ENCODE measurements around the gene MYO7A.

MYO7A gene

GRCh38 chr11:77142091-77142975 is 14.3 kb downstream of the MYO7A start:
- TF ChIP-seq, protein P1, sequence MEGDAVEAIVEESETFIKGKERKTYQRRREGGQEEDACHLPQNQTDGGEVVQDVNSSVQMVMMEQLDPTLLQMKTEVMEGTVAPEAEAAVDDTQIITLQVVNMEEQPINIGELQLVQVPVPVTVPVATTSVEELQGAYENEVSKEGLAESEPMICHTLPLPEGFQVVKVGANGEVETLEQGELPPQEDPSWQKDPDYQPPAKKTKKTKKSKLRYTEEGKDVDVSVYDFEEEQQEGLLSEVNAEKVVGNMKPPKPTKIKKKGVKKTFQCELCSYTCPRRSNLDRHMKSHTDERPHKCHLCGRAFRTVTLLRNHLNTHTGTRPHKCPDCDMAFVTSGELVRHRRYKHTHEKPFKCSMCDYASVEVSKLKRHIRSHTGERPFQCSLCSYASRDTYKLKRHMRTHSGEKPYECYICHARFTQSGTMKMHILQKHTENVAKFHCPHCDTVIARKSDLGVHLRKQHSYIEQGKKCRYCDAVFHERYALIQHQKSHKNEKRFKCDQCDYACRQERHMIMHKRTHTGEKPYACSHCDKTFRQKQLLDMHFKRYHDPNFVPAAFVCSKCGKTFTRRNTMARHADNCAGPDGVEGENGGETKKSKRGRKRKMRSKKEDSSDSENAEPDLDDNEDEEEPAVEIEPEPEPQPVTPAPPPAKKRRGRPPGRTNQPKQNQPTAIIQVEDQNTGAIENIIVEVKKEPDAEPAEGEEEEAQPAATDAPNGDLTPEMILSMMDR (conservative IDR thresholded peaks at IDR 0.05; ENCODE audit: low read length): no peak
- no peak for DNase-seq (ENCODE audit: low read depth)

GRCh38 chr11:77143405-77144020 is 15.5 kb downstream of the MYO7A start:
- H3K4me3 ChIP-seq (ENCODE audit: low read length): no peak overlapping the region
- TF ChIP-seq, protein P1 (conservative IDR thresholded peaks at IDR 0.05; ENCODE audit: low read length): no peak
- no peak for DNase-seq (ENCODE audit: low read depth)

More at GRCh38 chr11:77142091-77142975, 14.3 kb downstream of the MYO7A start:
- no peak overlapping the region for H3K4me3 ChIP-seq (ENCODE audit: low read length)

- DNase-seq (ENCODE audit: low read depth): no peak
- TF ChIP-seq, protein P1 (conservative IDR thresholded peaks at IDR 0.05; ENCODE audit: low read length): no peak
- H3K4me3 ChIP-seq (ENCODE audit: low read length): no peak overlapping the region
These were observed 16.3 kb downstream of the MYO7A start for GRCh38 chr11:77144196-77144856.

DNA sequence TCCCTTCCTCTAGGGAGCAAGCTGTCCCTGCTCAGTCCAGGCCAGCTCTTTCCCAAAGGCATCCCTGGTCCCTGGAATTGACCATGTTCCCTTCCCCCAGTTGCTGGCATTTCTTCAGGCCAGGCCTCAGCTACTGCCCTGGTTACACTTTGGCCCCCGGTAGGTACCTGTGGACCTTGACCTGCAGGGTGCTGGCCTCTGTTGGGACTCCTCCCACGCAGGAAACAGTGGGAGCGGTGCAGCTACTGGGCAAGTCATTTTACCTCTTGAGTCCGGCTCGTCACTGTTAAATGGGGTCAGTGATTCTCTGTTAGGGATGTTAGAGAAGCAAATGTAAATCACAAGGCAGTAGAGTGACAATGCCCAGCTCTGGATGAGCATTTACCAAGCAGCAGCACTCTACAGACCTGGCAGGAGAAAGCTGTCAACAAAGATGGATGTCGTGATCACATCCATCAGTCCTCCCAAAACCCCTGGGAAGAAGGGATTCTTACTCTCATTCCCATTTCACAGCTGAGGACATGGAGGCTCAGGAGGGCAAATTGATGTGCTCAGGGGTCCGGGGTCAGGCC is 16.9 kb downstream of the MYO7A start:
- TF ChIP-seq, protein P1 (conservative IDR thresholded peaks at IDR 0.05; ENCODE audit: low read length): no peak
- H3K4me3 ChIP-seq (ENCODE audit: low read length): no peak overlapping the region
- no peak for DNase-seq (ENCODE audit: low read depth)

DNA sequence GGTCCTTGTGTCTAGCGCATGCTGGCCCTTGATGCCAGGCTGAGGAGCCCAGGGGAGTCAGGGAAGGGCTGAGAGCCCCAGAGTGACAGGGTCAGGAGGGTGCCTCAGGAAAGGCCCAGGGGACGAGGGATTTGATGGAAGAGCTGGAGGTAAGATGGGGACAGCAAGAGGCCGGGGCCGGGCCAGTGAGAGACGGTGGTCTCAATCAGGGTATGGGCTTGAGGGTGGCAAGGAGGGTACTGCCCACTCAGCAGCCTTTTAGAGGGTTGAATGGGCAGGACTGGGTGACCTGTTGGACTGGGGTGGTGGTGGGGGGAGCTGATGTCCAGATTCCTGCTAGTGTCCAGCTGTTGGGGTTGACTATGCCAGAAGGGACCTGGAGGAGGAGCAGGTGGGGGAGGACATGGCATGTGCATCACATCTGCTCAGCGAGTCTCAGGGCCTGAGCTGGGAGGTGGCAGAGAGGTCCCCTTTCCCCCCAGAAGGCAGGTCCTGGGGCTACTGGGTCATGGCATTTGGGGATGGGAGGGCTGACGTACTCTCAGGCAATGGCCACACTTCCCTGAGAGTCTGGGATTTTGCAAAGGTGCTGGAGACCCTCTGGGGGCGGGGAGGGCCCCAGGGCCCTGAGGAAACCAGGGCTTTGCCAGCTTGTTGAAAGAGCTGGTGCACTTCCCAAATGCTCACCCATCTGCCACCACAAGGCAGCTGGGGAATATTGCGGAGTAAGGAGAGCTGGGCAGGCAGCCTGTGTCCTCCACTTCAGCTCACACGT is 18.4 kb downstream of the MYO7A start:
- TF ChIP-seq, protein P1 (conservative IDR thresholded peaks at IDR 0.05; ENCODE audit: low read length): no peak
- no peak overlapping the region for H3K4me3 ChIP-seq (ENCODE audit: low read length)
- DNase-seq (ENCODE audit: low read depth): no peak

- H3K4me3 ChIP-seq (ENCODE audit: low read length): no peak overlapping the region
- TF ChIP-seq, protein P1 (conservative IDR thresholded peaks at IDR 0.05; ENCODE audit: low read length): no peak
- DNase-seq (ENCODE audit: low read depth): no peak
These were observed 18.9 kb downstream of the MYO7A start for GRCh38 chr11:77147036-77147315.

Measured in AG10803 (cell line).